Adrenal gland (tissue), 5 donors: ENCODE measurements around the gene CCL14.

Experiments used
- POLR2A ChIP-seq, 2 donors: fragments of 450-650 bp; IDR thresholded peaks; one replicate each; pipeline ENCODE4 v1.6.1; 2017; ENCODE audit warnings: antibody characterized with exemption in 2 of 2, mild to moderate bottlenecking in 2 of 2, moderate library complexity in 1 of 2
- TF ChIP-seq, protein P1 (sequence below), 6 experiments: fragments of 450-650 bp in 4 of 6; fragments of 200-600 bp in 2 of 6; sonication (generic) in 1 of 6; IDR thresholded peaks; 1 replicate in 5 of 6; 2 replicates in 1 of 6; pipeline versions ENCODE4 v1.5.1 to v1.8.0; 2016 to 2021; ENCODE audit warnings: antibody characterized with exemption in 6 of 6, mild to moderate bottlenecking in 2 of 6, moderate library complexity in 1 of 6
- donor health status: DM: no; HTN: no; CAD: no.

DNA sequence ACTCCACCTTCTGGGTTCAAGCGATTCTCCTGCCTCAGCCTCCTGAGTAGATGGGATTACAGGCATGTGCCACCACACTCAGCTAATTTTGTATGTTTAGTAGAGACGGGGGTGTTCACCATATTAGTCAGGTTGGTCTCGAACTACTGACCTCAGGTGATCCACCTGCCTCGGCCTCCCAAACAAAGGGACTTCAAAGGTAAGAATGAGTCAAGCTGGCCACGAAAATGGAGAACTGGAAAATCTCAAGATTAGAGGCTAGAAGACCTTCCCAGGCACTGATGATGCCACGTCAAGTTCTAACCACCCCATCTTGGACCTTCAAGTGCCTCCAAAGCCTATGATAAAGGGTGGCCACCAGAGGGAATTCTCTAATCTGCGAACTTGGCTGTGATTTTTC lies 16.1 kb upstream of the CCL14 start:
- TF ChIP-seq, protein P1, sequence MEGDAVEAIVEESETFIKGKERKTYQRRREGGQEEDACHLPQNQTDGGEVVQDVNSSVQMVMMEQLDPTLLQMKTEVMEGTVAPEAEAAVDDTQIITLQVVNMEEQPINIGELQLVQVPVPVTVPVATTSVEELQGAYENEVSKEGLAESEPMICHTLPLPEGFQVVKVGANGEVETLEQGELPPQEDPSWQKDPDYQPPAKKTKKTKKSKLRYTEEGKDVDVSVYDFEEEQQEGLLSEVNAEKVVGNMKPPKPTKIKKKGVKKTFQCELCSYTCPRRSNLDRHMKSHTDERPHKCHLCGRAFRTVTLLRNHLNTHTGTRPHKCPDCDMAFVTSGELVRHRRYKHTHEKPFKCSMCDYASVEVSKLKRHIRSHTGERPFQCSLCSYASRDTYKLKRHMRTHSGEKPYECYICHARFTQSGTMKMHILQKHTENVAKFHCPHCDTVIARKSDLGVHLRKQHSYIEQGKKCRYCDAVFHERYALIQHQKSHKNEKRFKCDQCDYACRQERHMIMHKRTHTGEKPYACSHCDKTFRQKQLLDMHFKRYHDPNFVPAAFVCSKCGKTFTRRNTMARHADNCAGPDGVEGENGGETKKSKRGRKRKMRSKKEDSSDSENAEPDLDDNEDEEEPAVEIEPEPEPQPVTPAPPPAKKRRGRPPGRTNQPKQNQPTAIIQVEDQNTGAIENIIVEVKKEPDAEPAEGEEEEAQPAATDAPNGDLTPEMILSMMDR (IDR thresholded peaks at IDR 0.05), result no peak
- no peak for TF ChIP-seq POLR2A (IDR thresholded peaks at IDR 0.05)
